ENCODE data around the gene TBC1D4. TPM values are rescaled to one million over a fixed set of nuclear protein-coding genes. Genes with fewer than 3 reads are reported as not detected.

The TBC1D4 gene
- total and polyA plus RNA-seq, 10 of the 15 experiments (the other 5 are each of a cell fraction or from before 2014, with no cell fraction given) = 11.0 to 38.6 (median 25.5) TPM

- TF ChIP-seq NFYA (IDR thresholded peaks at IDR 0.05; ENCODE audit: borderline replicate concordance, low read depth, low read length) (no peak), RUNX3 (IDR thresholded peaks at IDR 0.05; ENCODE audit: low read length) (no peak), SMAD5 (IDR thresholded peaks at IDR 0.05; ENCODE audit: low read depth) (no peak), TBL1XR1 (IDR thresholded peaks at IDR 0.05; ENCODE audit: low read depth, low read length) (no peak), USF1 (IDR thresholded peaks at IDR 0.05; ENCODE audit: borderline replicate concordance, extremely low read length, insufficient read depth, low read depth, low read length) (no peak), TCF12 (IDR thresholded peaks at IDR 0.05; ENCODE audit: low read depth, low read length) (no peak), E2F8 (IDR thresholded peaks at IDR 0.05; ENCODE audit: low read depth, partially characterized antibody) (no peak), FOS (IDR thresholded peaks at IDR 0.05; ENCODE audit: borderline replicate concordance, extremely low read depth, insufficient read length) (no peak), CHD2 (IDR thresholded peaks at IDR 0.05; ENCODE audit: borderline replicate concordance, low read depth, low read length) (no peak), MEF2A (IDR thresholded peaks at IDR 0.05; ENCODE audit: insufficient read depth, low read depth, low read length) (no peak), YY1 (IDR thresholded peaks at IDR 0.05; ENCODE audit: low read depth, low read length) (no peak), HDAC6 (IDR thresholded peaks at IDR 0.05; ENCODE audit: unreplicated experiment) (no peak), FOXK2 (IDR thresholded peaks at IDR 0.05) (no peak), CBFB (IDR thresholded peaks at IDR 0.05; ENCODE audit: low read depth) (no peak), TAF1 (IDR thresholded peaks at IDR 0.05; ENCODE audit: borderline replicate concordance, low read depth, low read length) (no peak), CHD4 (IDR thresholded peaks at IDR 0.05) (no peak)
These were observed 81.2 kb downstream of the TBC1D4 start (continued) for GRCh38 chr13:75400775-75401174.

Measured in GM12878 (cell line).